Stomach (tissue), 9 donors: ENCODE data around the gene AGPS. TPM values are rescaled to one million over a fixed set of nuclear protein-coding genes. Genes with fewer than 3 reads are reported as not detected.
"Not testable (repeated sequence)": the region's sequence is repeated elsewhere in the genome, so short reads cannot be mapped to it uniquely, and the experiment has no call there.

Source experiments
- DNase-seq, 2 donors: peaks; one replicate each; pipeline versions ENCODE4 v3.0.0 to v3.0.0-alpha.2; 2013 to 2019
- H3K27ac ChIP-seq, 5 donors: fragments of 200-600 bp in 4 of 5; sonication (generic) in 4 of 5; one replicate each; pipeline ENCODE4 v1.5.1; 2013 to 2019; ENCODE audit warnings: mild to moderate bottlenecking in 1 of 5, moderate library complexity in 1 of 5
- H3K27me3 ChIP-seq, 3 donors: fragments of 200-600 bp; sonication (generic); one replicate each; pipeline ENCODE4 v1.5.1; 2017 to 2019; ENCODE audit warnings: mixed run types in 1 of 3
- H3K36me3 ChIP-seq, 4 donors: fragments of 200-600 bp; sonication (generic); 1 replicate in 3 of 4; 2 replicates in 1 of 4; pipeline ENCODE4 v1.5.1; 2016 to 2019
- H3K4me1 ChIP-seq, 4 donors: fragments of 200-600 bp; sonication (generic); one replicate each; pipeline ENCODE4 v1.5.1; 2016 to 2019
- H3K4me3 ChIP-seq, 4 donors: fragments of 200-600 bp; sonication (generic) in 3 of 4; one replicate each; pipeline ENCODE4 v1.5.1; 2016 to 2019; ENCODE audit warnings: mild to moderate bottlenecking in 1 of 4
- H3K9me3 ChIP-seq, 4 donors: fragments of 200-600 bp; sonication (generic); one replicate each; pipeline ENCODE4 v1.5.1; 2016 to 2019
- EP300 ChIP-seq: sonication (generic); formaldehyde crosslinking; IDR thresholded peaks from one replicate; pipeline ENCODE4 v1.6.1; 2017; ENCODE audit warnings: antibody characterized with exemption
- POLR2A ChIP-seq, 4 donors: fragments of 450-650 bp; IDR thresholded peaks; one replicate each; pipeline ENCODE4 v1.6.1; 2016; ENCODE audit warnings: antibody characterized with exemption in 4 of 4, control low read depth in 2 of 4, mild to moderate bottlenecking in 1 of 4, moderate library complexity in 1 of 4
- POLR2AphosphoS5 ChIP-seq, 3 donors: sonication (generic); formaldehyde crosslinking; IDR thresholded peaks; one replicate each; pipeline ENCODE4 v1.6.1; 2016; ENCODE audit warnings: antibody characterized with exemption in 3 of 3
- WGBS, 5 donors: extraction: QIAGEN DNeasy Blood & Tissue Kit in 3 of 5; methylation state at CpG; one replicate each; pipeline versions ENCODE4 v1.1.5 to v1.1.7; 2013 to 2018; 5-methylcytosine and 5-hydroxymethylcytosine counted together
- intact Hi-C: fragments of 100-400 bp; cut with DNase I; formaldehyde crosslinking; loops from one replicate; pipeline ENCODE4 v1.15.1; 2023; ENCODE audit warnings: low total_unique reads
- polyA plus RNA-seq, 3 donors: library from polyadenylated mRNA; stranded (reverse); fragments of 200-250 nt; gene quantifications; one replicate each; pipeline ENCODE4 v1.2.3, GENCODE V29; 2013
- total RNA-seq, 5 donors: library from RNA; depleted of rRNA; stranded (reverse); fragments of >200 nt; gene quantifications; one replicate each; pipeline versions ENCODE4 v1.1.0 to v1.2.3, GENCODE V29; 2014 to 2016
- TF ChIP-seq, protein P1 (sequence below), 7 experiments: fragments of 450-650 bp in 4 of 7; fragments of 200-600 bp in 3 of 7; sonication (generic) in 3 of 7; IDR thresholded peaks; one replicate each; pipeline ENCODE4 v1.5.1; 2016 to 2019; ENCODE audit warnings: antibody characterized with exemption in 7 of 7, control low read depth in 2 of 7, mild to moderate bottlenecking in 1 of 7
- donor health status: healthy with polysubstance abuse.
- donor health status: Bipolar disorder and iron deficiency.
- donor health status: healthy.

AGPS gene
- total and polyA plus RNA-seq, 8 donors = 4.2 to 163 (median 26.4) TPM

DNA sequence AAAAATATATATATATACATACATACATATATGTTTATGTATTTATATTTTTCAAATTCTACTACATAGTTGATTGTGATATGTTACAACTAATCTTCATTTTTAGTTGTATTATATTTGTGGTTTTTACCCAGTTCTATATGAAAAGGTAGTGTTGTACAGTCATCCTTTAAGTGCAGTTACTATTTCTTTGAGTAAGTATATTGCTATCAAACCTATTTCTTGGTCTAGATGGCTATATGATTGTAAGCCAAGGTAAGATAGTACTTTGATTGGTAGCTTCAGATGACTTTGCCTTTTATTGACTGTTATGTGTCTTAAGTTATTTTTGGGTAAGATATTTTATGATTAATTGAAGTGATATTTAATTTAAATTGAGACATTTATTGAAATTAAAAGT, 89.6 kb downstream of the AGPS start:
- DNase-seq = no peak
- no peaks in the 10 kb centered on the region for H3K27me3 ChIP-seq
- H3K36me3 ChIP-seq = peaks cover 0 to 31% (median 16%) of the 10 kb centered on the region in 4 donors
- intact Hi-C loops = loop anchor here (10.0 kb wide), 1 partner anchor 233 kb away; no protein-coding TSS in a partner anchor
- H3K9me3 ChIP-seq = no peaks in the 10 kb centered on the region
- no peak overlapping the region for H3K27ac ChIP-seq
- no peak overlapping the region for H3K4me3 ChIP-seq
- H3K4me1 ChIP-seq = no peaks in the 10 kb centered on the region
- TF ChIP-seq POLR2AphosphoS5 (IDR thresholded peaks at IDR 0.05) = no peak

DNA sequence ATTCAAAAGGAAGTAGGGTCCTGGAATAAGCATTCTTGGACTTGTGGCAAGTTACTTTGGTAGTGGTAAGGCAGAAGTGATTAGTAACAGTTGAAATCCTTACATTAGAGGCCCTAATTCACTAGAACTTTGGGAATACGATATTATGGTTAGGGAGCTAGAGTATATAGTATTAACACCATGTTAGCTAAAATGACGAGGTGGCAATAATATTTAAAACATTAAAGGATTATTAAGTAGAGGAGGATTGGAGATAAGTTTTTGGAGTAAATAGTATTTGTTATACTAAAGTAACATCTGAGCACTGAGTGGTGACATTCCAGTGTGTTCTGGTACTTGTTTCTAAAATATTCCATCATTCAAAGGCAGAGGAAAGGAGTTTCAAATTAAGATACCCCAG, 91.0 kb downstream of the AGPS start:
- WGBS, 5 donors = 78 to 95% (median 92%) methylated on average over 2 of the region's 2 CpGs
- Histone ChIP-seq H3K4me1 (no peaks in the 10 kb centered on the region), H3K27me3 (no peaks in the 10 kb centered on the region), H3K9me3 (no peaks in the 10 kb centered on the region), H3K36me3 (peaks cover 0 to 23% (median 16%) of the 10 kb centered on the region in 4 donors), H3K4me3 (no peak overlapping the region), H3K27ac (no peak overlapping the region)
- no peak for TF ChIP-seq EP300
- no peak for TF ChIP-seq POLR2A (IDR thresholded peaks at IDR 0.05)
- TF ChIP-seq, protein P1, sequence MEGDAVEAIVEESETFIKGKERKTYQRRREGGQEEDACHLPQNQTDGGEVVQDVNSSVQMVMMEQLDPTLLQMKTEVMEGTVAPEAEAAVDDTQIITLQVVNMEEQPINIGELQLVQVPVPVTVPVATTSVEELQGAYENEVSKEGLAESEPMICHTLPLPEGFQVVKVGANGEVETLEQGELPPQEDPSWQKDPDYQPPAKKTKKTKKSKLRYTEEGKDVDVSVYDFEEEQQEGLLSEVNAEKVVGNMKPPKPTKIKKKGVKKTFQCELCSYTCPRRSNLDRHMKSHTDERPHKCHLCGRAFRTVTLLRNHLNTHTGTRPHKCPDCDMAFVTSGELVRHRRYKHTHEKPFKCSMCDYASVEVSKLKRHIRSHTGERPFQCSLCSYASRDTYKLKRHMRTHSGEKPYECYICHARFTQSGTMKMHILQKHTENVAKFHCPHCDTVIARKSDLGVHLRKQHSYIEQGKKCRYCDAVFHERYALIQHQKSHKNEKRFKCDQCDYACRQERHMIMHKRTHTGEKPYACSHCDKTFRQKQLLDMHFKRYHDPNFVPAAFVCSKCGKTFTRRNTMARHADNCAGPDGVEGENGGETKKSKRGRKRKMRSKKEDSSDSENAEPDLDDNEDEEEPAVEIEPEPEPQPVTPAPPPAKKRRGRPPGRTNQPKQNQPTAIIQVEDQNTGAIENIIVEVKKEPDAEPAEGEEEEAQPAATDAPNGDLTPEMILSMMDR (IDR thresholded peaks at IDR 0.05) = no peak
- TF ChIP-seq POLR2AphosphoS5 (IDR thresholded peaks at IDR 0.05) = no peak
- no peak for DNase-seq
- intact Hi-C loops = loop anchor here (10.0 kb wide), 1 partner anchor 231 kb away; no protein-coding TSS in a partner anchor

DNA sequence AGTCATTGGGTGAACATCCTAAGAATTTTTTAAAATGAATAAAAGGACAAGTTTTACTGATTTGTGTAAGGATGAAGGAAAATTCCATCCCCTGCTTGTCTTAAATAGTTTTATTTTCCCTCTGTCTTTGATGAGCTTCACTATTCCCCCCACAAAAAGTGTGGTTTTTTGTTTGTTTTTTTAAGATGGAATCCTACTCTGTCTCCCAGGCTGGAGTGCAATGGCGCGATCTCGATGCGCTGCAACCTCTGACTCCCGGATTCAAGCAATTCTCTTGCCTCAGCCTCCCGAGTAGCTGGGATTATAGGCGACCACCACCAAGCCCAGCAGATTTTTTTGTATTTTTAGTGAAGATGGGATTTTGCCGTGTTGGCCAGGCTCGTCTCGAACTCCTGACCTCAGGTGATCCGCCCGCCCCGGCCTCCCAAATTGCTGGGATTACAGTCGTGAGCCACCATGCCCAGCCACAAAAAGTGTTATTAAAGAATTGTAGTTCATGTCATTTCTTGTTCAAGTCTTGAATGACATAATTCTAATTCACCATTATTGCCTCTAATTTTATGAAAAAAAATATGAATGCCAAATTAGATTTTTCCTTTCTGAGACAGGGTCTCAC, 91.7 kb downstream of the AGPS start:
- Histone ChIP-seq H3K36me3 (peaks cover 0 to 22% (median 14%) of the 10 kb centered on the region in 4 donors), H3K4me3 (no peak overlapping the region), H3K27me3 (no peaks in the 10 kb centered on the region), H3K27ac (no peak overlapping the region), H3K9me3 (no peaks in the 10 kb centered on the region), H3K4me1 (no peaks in the 10 kb centered on the region)
- TF ChIP-seq POLR2A (IDR thresholded peaks at IDR 0.05) (no peak), EP300 (no peak), POLR2AphosphoS5 (IDR thresholded peaks at IDR 0.05) (no peak)
- TF ChIP-seq, protein P1 (IDR thresholded peaks at IDR 0.05) = no peak
- no peak for DNase-seq
- WGBS, 5 donors = 97 to 98% (median 98%) methylated on average over 14 of the region's 14 CpGs
- intact Hi-C loops = loop anchor here (10.0 kb wide), 1 partner anchor 231 kb away; no protein-coding TSS in a partner anchor

DNA sequence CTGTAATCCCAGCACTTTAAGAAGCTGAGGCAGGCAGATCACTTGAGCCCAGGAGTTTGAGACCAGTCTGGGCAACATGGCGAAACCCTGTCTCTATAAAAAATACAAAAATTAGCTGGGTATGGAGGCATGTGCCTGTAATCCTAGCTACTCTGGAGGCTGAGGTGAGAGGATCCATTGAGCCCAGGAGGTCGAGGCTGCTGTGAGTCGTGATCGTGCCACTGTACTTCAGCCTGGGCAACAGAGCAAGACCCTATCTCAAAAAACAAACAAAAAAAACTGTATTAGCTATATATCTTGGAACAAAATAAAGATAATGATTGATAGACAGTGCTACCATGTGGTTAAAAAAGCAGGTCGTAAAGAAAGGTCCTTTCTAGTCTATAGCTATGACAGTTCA, 93.1 kb downstream of the AGPS start:
- H3K9me3 ChIP-seq, H3K27me3 ChIP-seq, DNase-seq, H3K4me3 ChIP-seq, H3K27ac ChIP-seq, H3K4me1 ChIP-seq: not testable (repeated sequence)
- intact Hi-C loops = loop anchor here (10.0 kb wide), 1 partner anchor 229 kb away; no protein-coding TSS in a partner anchor
- peaks cover 0 to 22% (median 14%) of the 10 kb centered on the region in 4 donors for H3K36me3 ChIP-seq
- WGBS, 5 donors = 76 to 91% (median 85%) methylated on average over 5 of the region's 5 CpGs

DNA sequence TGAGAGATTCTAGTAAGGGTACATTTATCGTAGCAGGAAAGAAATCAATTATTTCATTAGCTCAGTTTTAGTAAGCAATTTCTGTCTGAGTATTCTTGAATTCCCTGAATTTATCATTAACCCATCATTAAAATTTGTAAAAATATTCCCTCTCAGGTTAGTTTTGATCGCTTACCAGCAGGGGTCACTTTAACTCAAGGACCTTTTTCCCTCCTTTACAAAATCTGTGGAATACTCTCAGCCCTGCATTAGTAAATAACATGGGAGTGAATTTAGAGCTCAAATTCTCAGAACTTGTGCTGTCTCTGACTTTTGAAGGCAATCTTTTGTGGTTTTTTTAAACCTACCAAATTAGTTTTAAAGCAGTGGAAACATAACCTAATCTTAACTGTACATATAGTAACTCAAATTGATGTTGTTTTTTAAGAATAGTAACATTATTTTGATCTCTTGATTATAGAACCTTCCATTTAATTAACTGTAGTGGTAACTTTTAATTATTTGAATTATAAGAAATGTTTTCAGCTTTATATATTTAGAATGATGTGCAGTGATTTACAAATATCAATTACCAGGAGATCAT, 97.2 kb downstream of the AGPS start:
- Histone ChIP-seq H3K9me3 (no peaks in the 10 kb centered on the region), H3K4me3 (no peak overlapping the region), H3K27me3 (no peaks in the 10 kb centered on the region), H3K36me3 (peaks cover 0 to 28% (median 13%) of the 10 kb centered on the region in 4 donors), H3K27ac (no peak overlapping the region), H3K4me1 (no peaks in the 10 kb centered on the region)
- intact Hi-C loops = loop anchor here (10.0 kb wide), 2 partner anchors 115 to 225 kb away; no protein-coding TSS in a partner anchor
- TF ChIP-seq EP300 (no peak), POLR2A (IDR thresholded peaks at IDR 0.05) (no peak)
- TF ChIP-seq, protein P1 (IDR thresholded peaks at IDR 0.05) = peak in 4 of 7 experiments; percentile 21 to 51 (median 46)
- WGBS, 5 donors = 48 to 60% (median 51%) methylated on average over 2 of the region's 2 CpGs
- peak in 1 of 2 donors; percentile 75 for DNase-seq
